Measurements from ENCODE around the gene TXNRD1.

GRCh38 chr12:104180374-104180773 is 35.2 kb upstream of the TXNRD1 start:
- TF ChIP-seq, protein P1, sequence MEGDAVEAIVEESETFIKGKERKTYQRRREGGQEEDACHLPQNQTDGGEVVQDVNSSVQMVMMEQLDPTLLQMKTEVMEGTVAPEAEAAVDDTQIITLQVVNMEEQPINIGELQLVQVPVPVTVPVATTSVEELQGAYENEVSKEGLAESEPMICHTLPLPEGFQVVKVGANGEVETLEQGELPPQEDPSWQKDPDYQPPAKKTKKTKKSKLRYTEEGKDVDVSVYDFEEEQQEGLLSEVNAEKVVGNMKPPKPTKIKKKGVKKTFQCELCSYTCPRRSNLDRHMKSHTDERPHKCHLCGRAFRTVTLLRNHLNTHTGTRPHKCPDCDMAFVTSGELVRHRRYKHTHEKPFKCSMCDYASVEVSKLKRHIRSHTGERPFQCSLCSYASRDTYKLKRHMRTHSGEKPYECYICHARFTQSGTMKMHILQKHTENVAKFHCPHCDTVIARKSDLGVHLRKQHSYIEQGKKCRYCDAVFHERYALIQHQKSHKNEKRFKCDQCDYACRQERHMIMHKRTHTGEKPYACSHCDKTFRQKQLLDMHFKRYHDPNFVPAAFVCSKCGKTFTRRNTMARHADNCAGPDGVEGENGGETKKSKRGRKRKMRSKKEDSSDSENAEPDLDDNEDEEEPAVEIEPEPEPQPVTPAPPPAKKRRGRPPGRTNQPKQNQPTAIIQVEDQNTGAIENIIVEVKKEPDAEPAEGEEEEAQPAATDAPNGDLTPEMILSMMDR (IDR thresholded peaks at IDR 0.05; ENCODE audit: low read depth, low read length, poor library complexity, severe bottlenecking) = no peak
- no peak for TF ChIP-seq EZH2phosphoT487 (IDR thresholded peaks at IDR 0.05; ENCODE audit: borderline replicate concordance, low read length)

All from DOHH2 (cell line).